A549 (cell line): Measurements from ENCODE around the gene ZNF407. TPM values are rescaled to one million over a fixed set of nuclear protein-coding genes. Genes with fewer than 3 reads are reported as not detected.

Source experiments
- ATAC-seq, 2 experiments: fragments of 200-7000 bp in 1 of 2; fragments of >200 bp in 1 of 2; cut with Nextera tagmentation in 1 of 2; cut with Tn5 transposase in 1 of 2; 3 replicates each; pipeline versions ENCODE4 v1.8.0 to v1.9.1; 2018 to 2020; ENCODE audit warnings: mild to moderate bottlenecking in 1 of 2, moderate library complexity in 1 of 2
- CTCF ChIA-PET: fragments of 300-600 bp; sonication (Branson Sonifier 250); formaldehyde crosslinking; extraction: SDS; loops from one replicate; lab custom pipeline; 2021; ENCODE audit warnings: antibody characterized with exemption, inconsistent platforms; lab: Yijun Ruan, JAX
- POLR2A ChIA-PET: fragments of 350-600 bp; formaldehyde crosslinking; extraction: SDS; loops from one replicate; lab custom pipeline; 2021; ENCODE audit warnings: antibody characterized with exemption, inconsistent platforms; lab: Yijun Ruan, JAX
- DNase-seq, 2 experiments: peaks; one replicate each; pipeline versions ENCODE4 v3.0.0 to v3.0.0-alpha.2; 2011 to 2016; ENCODE audit warnings: low read depth in 1 of 2, low spot score in 1 of 2
- FAIRE-seq: peaks from 2 replicates; lab custom pipeline; 2011; peaks lifted over from hg19 to GRCh38; lab: Jason Lieb, UNC
- H3K27ac ChIP-seq, 2 experiments: fragments of >200 bp; sonication (Bioruptor Twin); formaldehyde crosslinking; 3 replicates each; pipeline ENCODE4 v1.5.1; 2016 to 2017
- H3K4me1 ChIP-seq: fragments of >200 bp; sonication (Bioruptor Twin); formaldehyde crosslinking; 3 replicates; pipeline ENCODE4 v1.6.1; 2016
- H3K4me2 ChIP-seq: fragments of >200 bp; sonication (Bioruptor Twin); formaldehyde crosslinking; 3 replicates; pipeline ENCODE4 v1.6.1; 2016
- H3K4me3 ChIP-seq: fragments of >200 bp; sonication (Bioruptor Twin); formaldehyde crosslinking; 3 replicates; pipeline ENCODE4 v1.5.1; 2016
- H3K9me3 ChIP-seq: fragments of >200 bp; sonication (Bioruptor Twin); formaldehyde crosslinking; 3 replicates; pipeline ENCODE4 v1.6.1; 2016
- CHD4 ChIP-seq: fragments of 200-600 bp; sonication (generic); IDR thresholded peaks from 2 replicates; pipeline ENCODE4 v1.6.1; 2016; ENCODE audit warnings: antibody characterized with exemption, mild to moderate bottlenecking, borderline replicate concordance
- EHMT2 ChIP-seq: fragments of 200-600 bp; sonication (generic); IDR thresholded peaks from 2 replicates; pipeline ENCODE4 v1.6.1; 2016; ENCODE audit warnings: antibody characterized with exemption, low read depth, mild to moderate bottlenecking, moderate library complexity
- FOSB ChIP-seq: fragments of 250-450 bp; sonication (Bioruptor Pico); IDR thresholded peaks from 2 replicates; pipeline ENCODE4 v1.5.0; 2020; ENCODE audit warnings: mild to moderate bottlenecking, moderate library complexity
- FOSL2 ChIP-seq, 2 experiments: fragments of 450-650 bp in 1 of 2; fragments of >200 bp in 1 of 2; sonication (Bioruptor Twin) in 1 of 2; formaldehyde crosslinking; IDR thresholded peaks; 2 replicates each; pipeline versions ENCODE4 v1.5.0 to v1.6.1; 2016 to 2020; ENCODE audit warnings: mild to moderate bottlenecking in 1 of 2, moderate library complexity in 1 of 2
- GATA3 ChIP-seq: IDR thresholded peaks from 2 replicates; pipeline ENCODE4 v1.6.1; 2012; ENCODE audit warnings: borderline replicate concordance
- HEYL ChIP-seq: fragments of 250-450 bp; sonication (Bioruptor Pico); IDR thresholded peaks from 2 replicates; pipeline ENCODE4 v1.8.0; 2021; ENCODE audit warnings: mild to moderate bottlenecking, moderate library complexity
- HMGXB4 ChIP-seq: fragments of 250-450 bp; sonication (Bioruptor Pico); IDR thresholded peaks from 2 replicates; pipeline ENCODE4 v1.5.0; 2021; ENCODE audit warnings: mild to moderate bottlenecking, moderate library complexity, borderline replicate concordance
- HOXB5 ChIP-seq: fragments of 250-450 bp; sonication (Bioruptor Pico); IDR thresholded peaks from 2 replicates; pipeline ENCODE4 v1.5.0; 2020; ENCODE audit warnings: mild to moderate bottlenecking, moderate library complexity
- JUN ChIP-seq, 2 experiments: fragments of >200 bp; sonication (Bioruptor Twin); formaldehyde crosslinking; IDR thresholded peaks; 2 replicates in 1 of 2; 3 replicates in 1 of 2; pipeline ENCODE4 v1.6.1; 2016 to 2017
- JUNB ChIP-seq: fragments of >200 bp; sonication (Bioruptor Twin); formaldehyde crosslinking; IDR thresholded peaks from 2 replicates; pipeline ENCODE4 v1.6.1; 2016
- MAFK ChIP-seq: fragments of 450-650 bp; IDR thresholded peaks from 2 replicates; pipeline ENCODE4 v1.6.1; 2014; ENCODE audit not compliant: partially characterized antibody
- MAZ ChIP-seq: fragments of 150-350 bp; IDR thresholded peaks from 2 replicates; pipeline ENCODE4 v1.6.1; 2014; ENCODE audit warnings: antibody characterized with exemption, low read depth, low read length, borderline replicate concordance
- MYC ChIP-seq: IDR thresholded peaks from 2 replicates; pipeline ENCODE4 v1.6.1; 2012; ENCODE audit warnings: mild to moderate bottlenecking, inconsistent platforms, low read length, improper control_type of control experiment, borderline replicate concordance
- NPAS2 ChIP-seq: fragments of 250-450 bp; sonication (Bioruptor Pico); IDR thresholded peaks from 2 replicates; pipeline ENCODE4 v1.8.0; 2022; ENCODE audit warnings: mild to moderate bottlenecking, moderate library complexity, borderline replicate concordance
- PHF8 ChIP-seq: fragments of 200-600 bp; sonication (generic); IDR thresholded peaks from 2 replicates; pipeline ENCODE4 v1.6.1; 2016; ENCODE audit warnings: low read depth, mild to moderate bottlenecking, antibody characterized with exemption, moderate library complexity, borderline replicate concordance
- RFX5 ChIP-seq: fragments of 450-650 bp; IDR thresholded peaks from 2 replicates; pipeline ENCODE4 v1.7.1; 2014; ENCODE audit warnings: antibody characterized with exemption, mild to moderate bottlenecking, moderate library complexity
- RNF2 ChIP-seq: fragments of 200-600 bp; sonication (generic); IDR thresholded peaks from 2 replicates; pipeline ENCODE4 v1.6.1; 2016; ENCODE audit warnings: low read depth, mild to moderate bottlenecking, antibody characterized with exemption, moderate library complexity, borderline replicate concordance
- SREBF2 ChIP-seq: fragments of 450-650 bp; IDR thresholded peaks from 2 replicates; pipeline ENCODE4 v1.6.1; 2014; ENCODE audit warnings: mild to moderate bottlenecking, moderate library complexity
- TFCP2L1 ChIP-seq: fragments of 250-450 bp; sonication (Bioruptor Pico); IDR thresholded peaks from 2 replicates; pipeline ENCODE4 v1.5.0; 2021; ENCODE audit warnings: mild to moderate bottlenecking
- TP53 ChIP-seq: fragments of 250-450 bp; sonication (Bioruptor Pico); IDR thresholded peaks from 2 replicates; pipeline ENCODE4 v1.5.0; 2021; ENCODE audit warnings: mild to moderate bottlenecking, moderate library complexity
- ZFP36 ChIP-seq: fragments of 450-650 bp; IDR thresholded peaks from 2 replicates; pipeline ENCODE4 v1.6.1; 2014; ENCODE audit warnings: borderline replicate concordance; ENCODE audit not compliant: partially characterized antibody
- ZNF302 ChIP-seq: fragments of 250-450 bp; sonication (Bioruptor Pico); IDR thresholded peaks from 2 replicates; pipeline ENCODE4 v1.9.0; 2021; ENCODE audit warnings: inconsistent platforms, mild to moderate bottlenecking, moderate library complexity
- WGBS: methylation state at CpG from one replicate; pipeline ENCODE4 v1.1.6; 2017; ENCODE audit errors: missing lambda C conversion rate; 5-methylcytosine and 5-hydroxymethylcytosine counted together
- polyA plus RNA-seq, 4 experiments: library from polyadenylated mRNA; depleted of rRNA in 3 of 4; stranded (reverse); fragments of >200 nt; fragmentation: RNase III in 1 of 4; extraction: RNeasy Plus Mini Kit Qiagen cat#74134 plus additional on column Dnase treatment in 1 of 4; gene quantifications; 2 replicates in 3 of 4; 3 replicates in 1 of 4; pipeline ENCODE4 v1.2.3, GENCODE V29; 2011 to 2017
- TF ChIP-seq, protein P1 (sequence below): IDR thresholded peaks from 2 replicates; pipeline ENCODE4 v1.6.1; 2012
- TF ChIP-seq, protein P2 (sequence below): fragments of 450-650 bp; IDR thresholded peaks from 2 replicates; pipeline ENCODE4 v1.6.1; 2014; ENCODE audit warnings: antibody characterized with exemption
- TF ChIP-seq, protein P3 (sequence below): fragments of 150-350 bp; IDR thresholded peaks from 2 replicates; pipeline ENCODE4 v1.6.1; 2014; ENCODE audit warnings: low read depth, mild to moderate bottlenecking, low read length

Gene ZNF407
- polyA plus RNA-seq, 2 of the 4 experiments (the other 2 are of a cell fraction) = 2.5 to 3.0 TPM

- H3K9me3 ChIP-seq = no peaks in the 10 kb centered on the region
- no peak overlapping the region for H3K27ac ChIP-seq
- WGBS = 57% methylated on average over 7 of the region's 7 CpGs
- FAIRE-seq = no peak
- ChIA-PET POLR2A (no interaction called here), CTCF (interaction anchor here (2.2 kb wide), 1 partner anchor 13 kb away, joined by 5 read pairs; no protein-coding TSS in a partner anchor)
- peaks cover 14% of the 10 kb centered on the region for H3K4me1 ChIP-seq
- DNase-seq = peak; percentile 8 to 47
- no peak overlapping the region for H3K4me3 ChIP-seq
- H3K4me2 ChIP-seq = peak overlapping the region; percentile 57
- TF ChIP-seq, protein P1, sequence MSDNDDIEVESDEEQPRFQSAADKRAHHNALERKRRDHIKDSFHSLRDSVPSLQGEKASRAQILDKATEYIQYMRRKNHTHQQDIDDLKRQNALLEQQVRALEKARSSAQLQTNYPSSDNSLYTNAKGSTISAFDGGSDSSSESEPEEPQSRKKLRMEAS = peak; percentile 23; the same call in 1 of the 2 replicates
- TF ChIP-seq FOSL2 (IDR thresholded peaks at IDR 0.05) = peak; percentile 42; the same call in 1 of the 2 replicates
- TF ChIP-seq FOSL2 (CRISPR knock-in tag; IDR thresholded peaks at IDR 0.05) = peak; percentile 84
- peak; percentile 50 for TF ChIP-seq JUNB
- no peak for TF ChIP-seq HEYL (CRISPR knock-in tag)
- ATAC-seq = peak; percentile 82 to 90
These were observed 209.2 kb downstream of the ZNF407 start for GRCh38 chr18:74806700-74807416.

DNA sequence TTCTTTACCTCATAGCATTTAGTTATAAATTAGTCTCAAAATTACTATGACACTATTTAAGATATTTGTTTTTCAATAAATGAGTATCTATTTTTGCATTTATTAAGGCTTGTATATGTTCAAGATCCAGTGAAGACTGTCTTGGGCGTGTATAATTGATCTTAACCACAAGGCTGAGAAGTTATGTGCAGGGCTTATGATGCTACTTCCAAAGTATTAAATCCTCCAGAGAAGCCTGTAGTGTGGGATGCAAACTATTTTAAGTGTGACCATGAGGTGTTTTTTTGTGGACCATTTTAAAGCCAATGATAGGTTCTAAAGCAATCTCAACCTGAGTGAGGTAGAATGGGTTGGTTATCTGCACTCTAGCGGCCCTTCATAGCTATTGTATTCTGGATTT lies 219.9 kb downstream of the ZNF407 start:
- TF ChIP-seq HMGXB4 (CRISPR knock-in tag) = no peak
- no peak for TF ChIP-seq RFX5
- no peak for TF ChIP-seq RNF2
- TF ChIP-seq, protein P1 = no peak
- TF ChIP-seq MYC = no peak
- TF ChIP-seq NPAS2 (CRISPR knock-in tag) = no peak
- no peak for TF ChIP-seq TFCP2L1
- TF ChIP-seq ZNF302 (CRISPR knock-in tag) = no peak
- no peak for TF ChIP-seq HOXB5 (CRISPR knock-in tag)
- no peak for TF ChIP-seq EHMT2
- TF ChIP-seq MAZ = no peak
- TF ChIP-seq CHD4 = no peak
- TF ChIP-seq, all 56 proteins: peak for 0
- ATAC-seq = no peak
- H3K4me2 ChIP-seq = no peak overlapping the region
- FAIRE-seq = no peak
- H3K4me3 ChIP-seq = no peak overlapping the region
- no peaks in the 10 kb centered on the region for H3K4me1 ChIP-seq
- 89% methylated on average over 2 of the region's 2 CpGs for WGBS
- ChIA-PET POLR2A (no interaction called here), CTCF (no interaction called here)
- DNase-seq = no peak
- H3K9me3 ChIP-seq = no peaks in the 10 kb centered on the region
- no peak overlapping the region for H3K27ac ChIP-seq

DNA sequence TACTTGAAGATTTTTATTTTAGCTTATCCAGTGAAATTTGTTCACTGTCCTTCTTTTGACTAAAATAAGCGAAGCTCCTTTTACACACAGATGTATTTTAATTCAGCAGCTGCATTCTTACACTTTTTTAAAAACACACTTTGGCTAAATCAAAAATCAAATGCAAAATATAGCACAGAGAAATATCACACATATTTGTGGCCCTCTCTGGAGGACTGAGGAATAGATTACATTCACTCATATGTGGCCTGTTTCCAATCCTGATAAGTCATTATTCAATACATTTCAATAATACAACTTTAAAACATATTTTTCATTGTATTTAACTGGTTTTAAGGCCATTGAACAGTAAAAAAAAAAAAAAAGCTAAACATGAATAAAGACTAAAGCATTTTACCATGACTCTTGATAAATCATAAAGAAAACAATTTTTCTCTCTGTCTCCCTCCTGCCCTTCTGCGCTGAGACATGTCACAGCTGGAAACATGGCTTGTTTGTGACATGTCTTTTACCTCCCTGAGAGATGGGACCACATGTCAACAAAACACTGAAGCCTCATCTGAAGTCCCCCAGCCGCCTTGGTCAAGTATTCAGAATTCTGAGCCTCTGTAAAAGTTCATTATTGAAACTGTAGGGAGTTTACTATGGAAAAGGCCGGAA lies 221.0 kb downstream of the ZNF407 start:
- Histone ChIP-seq H3K27ac (no peak overlapping the region), H3K4me1 (no peaks in the 10 kb centered on the region), H3K4me3 (no peak overlapping the region), H3K4me2 (no peak overlapping the region), H3K9me3 (no peaks in the 10 kb centered on the region)
- TF ChIP-seq, protein P1 = no peak
- TF ChIP-seq PHF8 (no peak), SREBF2 (no peak), CHD4 (no peak), NPAS2 (CRISPR knock-in tag) (no peak), JUN (IDR thresholded peaks at IDR 0.05) (no peak), TP53 (CRISPR knock-in tag) (no peak), FOSB (no peak), JUNB (no peak), ZFP36 (no peak), RFX5 (no peak), MAFK (no peak), EHMT2 (no peak), GATA3 (no peak)
- TF ChIP-seq, protein P2, sequence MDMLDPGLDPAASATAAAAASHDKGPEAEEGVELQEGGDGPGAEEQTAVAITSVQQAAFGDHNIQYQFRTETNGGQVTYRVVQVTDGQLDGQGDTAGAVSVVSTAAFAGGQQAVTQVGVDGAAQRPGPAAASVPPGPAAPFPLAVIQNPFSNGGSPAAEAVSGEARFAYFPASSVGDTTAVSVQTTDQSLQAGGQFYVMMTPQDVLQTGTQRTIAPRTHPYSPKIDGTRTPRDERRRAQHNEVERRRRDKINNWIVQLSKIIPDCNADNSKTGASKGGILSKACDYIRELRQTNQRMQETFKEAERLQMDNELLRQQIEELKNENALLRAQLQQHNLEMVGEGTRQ = no peak
- TF ChIP-seq, protein P3, sequence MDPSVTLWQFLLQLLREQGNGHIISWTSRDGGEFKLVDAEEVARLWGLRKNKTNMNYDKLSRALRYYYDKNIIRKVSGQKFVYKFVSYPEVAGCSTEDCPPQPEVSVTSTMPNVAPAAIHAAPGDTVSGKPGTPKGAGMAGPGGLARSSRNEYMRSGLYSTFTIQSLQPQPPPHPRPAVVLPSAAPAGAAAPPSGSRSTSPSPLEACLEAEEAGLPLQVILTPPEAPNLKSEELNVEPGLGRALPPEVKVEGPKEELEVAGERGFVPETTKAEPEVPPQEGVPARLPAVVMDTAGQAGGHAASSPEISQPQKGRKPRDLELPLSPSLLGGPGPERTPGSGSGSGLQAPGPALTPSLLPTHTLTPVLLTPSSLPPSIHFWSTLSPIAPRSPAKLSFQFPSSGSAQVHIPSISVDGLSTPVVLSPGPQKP = no peak
- CTCF ChIA-PET = no interaction called here
- no peak for ATAC-seq
- FAIRE-seq = no peak
- DNase-seq = no peak
- POLR2A ChIA-PET = no interaction called here
- 88% methylated on average over 4 of the region's 4 CpGs for WGBS
